ENCODE results near the gene BRINP3. TPM values are rescaled to one million over a fixed set of nuclear protein-coding genes. Genes with fewer than 3 reads are reported as not detected.

The BRINP3 gene
- not detected in 2 replicates for total RNA-seq

DNA sequence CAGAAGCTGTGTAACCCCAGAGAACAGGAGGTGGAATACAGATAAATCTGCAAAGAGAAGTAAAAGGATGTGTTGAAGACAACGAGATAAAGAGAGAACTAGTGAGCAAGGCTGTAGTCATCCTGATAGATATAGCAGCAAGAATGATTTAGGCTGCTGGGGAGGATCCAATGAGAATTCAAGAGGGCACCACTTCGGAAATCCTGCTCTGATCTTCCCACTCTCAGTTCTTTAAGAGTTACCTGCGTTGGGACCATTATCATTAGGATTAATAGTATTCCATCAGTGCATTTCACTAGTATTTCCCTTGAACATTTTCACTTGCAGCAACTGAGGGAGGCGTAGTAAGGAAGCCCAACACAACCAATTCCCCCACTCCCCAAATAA lies at the start of gene BRINP3:
BRINP3 (minus strand) TSS at position 103 of the 387 bp plus-strand sequence.

Measured in regular cardiac myocyte (primary cell).